ENCODE data around the gene PCDHGB1. TPM values are rescaled to one million over a fixed set of nuclear protein-coding genes. Genes with fewer than 3 reads are reported as not detected.
"Not testable (repeated sequence)": the region's sequence is repeated elsewhere in the genome, so short reads cannot be mapped to it uniquely, and the experiment has no call there.

PCDHGB1 gene
- total RNA-seq, 2 donors from 2014 or later: not detected

DNA sequence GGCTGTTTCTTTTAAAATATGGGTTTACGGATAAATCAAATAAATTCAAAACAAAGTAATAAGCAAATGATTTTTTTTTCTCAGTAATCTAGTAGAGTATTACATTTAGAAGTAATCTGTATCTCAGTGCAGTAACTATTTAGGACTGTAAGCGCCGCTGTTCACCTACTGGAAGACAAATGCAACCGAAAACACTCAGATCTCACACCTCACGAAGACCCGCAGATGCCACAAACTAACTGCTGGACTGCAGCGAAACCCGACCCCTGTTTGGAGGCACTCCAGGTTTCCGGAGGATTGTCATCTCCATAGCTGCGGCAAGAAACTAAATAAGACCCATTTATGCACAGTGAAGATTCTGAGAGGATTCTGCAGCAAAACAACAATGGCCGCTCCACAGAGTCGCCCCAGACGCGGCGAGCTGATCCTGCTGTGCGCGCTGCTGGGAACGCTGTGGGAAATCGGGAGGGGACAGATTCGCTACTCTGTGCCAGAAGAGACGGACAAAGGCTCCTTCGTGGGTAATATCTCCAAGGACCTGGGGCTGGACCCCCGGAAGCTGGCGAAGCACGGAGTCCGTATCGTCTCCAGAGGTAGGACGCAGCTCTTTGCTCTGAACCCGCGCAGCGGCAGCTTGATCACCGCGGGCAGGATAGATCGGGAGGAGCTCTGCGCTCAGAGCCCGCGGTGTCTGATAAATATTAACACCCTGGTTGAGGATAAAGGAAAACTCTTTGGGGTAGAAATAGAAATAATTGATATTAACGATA is 42.7 kb downstream of the PCDHGB1 start, which contains the start of gene PCDHGA8:
PCDHGA8 (plus strand) TSS at position 205 of the 770 bp plus-strand sequence; CDS start at position 386, 181 bp downstream.
- ATAC-seq (no peak), DNase-seq (ENCODE audit: low spot score in 2 of 2) (no peak)
- peaks cover 21 to 27% of the 10 kb centered on the region in 2 donors for H3K9me3 Mint-ChIP-seq
- H3K36me3 Mint-ChIP-seq: peaks cover 46 to 51% of the 10 kb centered on the region in 2 donors
- H3K27ac Mint-ChIP-seq: no peak within 1 kb of the TSS

DNA sequence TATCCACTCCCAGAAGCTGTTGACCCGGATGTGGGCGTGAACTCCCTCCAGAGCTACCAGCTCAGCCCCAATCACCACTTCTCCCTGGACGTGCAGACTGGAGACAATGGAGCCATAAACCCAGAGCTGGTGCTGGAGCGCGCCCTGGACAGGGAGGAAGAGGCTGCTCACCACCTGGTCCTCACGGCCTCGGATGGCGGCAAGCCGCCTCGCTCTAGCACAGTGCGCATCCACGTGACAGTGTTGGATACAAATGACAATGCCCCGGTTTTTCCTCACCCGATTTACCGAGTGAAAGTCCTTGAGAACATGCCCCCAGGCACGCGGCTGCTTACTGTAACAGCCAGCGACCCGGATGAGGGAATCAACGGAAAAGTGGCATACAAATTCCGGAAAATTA is 43.4 kb downstream of the PCDHGB1 start:
- peaks cover 20 to 27% of the 10 kb centered on the region in 2 donors for H3K9me3 Mint-ChIP-seq
- no peak for ATAC-seq
- no peak for DNase-seq (ENCODE audit: low spot score in 2 of 2)
- peaks cover 45 to 48% of the 10 kb centered on the region in 2 donors for H3K36me3 Mint-ChIP-seq
- no peak overlapping the region for H3K27ac Mint-ChIP-seq

DNA sequence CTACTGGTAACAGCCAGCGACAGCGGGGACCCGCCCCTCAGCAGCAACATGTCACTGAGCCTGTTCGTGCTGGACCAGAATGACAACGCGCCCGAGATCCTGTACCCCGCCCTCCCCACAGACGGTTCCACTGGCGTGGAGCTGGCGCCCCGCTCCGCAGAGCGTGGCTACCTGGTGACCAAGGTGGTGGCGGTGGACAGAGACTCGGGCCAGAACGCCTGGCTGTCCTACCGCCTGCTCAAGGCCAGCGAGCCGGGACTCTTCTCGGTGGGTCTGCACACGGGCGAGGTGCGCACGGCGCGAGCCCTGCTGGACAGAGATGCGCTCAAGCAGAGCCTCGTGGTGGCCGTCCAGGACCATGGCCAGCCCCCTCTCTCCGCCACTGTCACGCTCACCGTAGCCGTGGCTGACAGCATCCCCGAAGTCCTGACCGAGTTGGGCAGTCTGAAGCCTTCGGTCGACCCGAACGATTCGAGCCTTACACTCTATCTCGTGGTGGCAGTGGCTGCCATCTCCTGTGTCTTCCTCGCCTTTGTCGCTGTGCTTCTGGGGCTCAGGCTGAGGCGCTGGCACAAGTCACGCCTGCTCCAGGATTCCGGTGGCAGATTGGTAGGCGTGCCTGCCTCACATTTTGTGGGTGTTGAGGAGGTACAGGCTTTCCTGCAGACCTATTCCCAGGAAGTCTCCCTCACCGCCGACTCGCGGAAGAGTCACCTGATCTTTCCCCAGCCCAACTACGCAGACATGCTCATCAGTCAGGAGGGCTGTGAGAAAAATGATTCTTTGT is 44.7 kb downstream of the PCDHGB1 start:
- H3K27ac Mint-ChIP-seq: peak overlapping the region in 1 of 2 donors; percentile 5

DNA sequence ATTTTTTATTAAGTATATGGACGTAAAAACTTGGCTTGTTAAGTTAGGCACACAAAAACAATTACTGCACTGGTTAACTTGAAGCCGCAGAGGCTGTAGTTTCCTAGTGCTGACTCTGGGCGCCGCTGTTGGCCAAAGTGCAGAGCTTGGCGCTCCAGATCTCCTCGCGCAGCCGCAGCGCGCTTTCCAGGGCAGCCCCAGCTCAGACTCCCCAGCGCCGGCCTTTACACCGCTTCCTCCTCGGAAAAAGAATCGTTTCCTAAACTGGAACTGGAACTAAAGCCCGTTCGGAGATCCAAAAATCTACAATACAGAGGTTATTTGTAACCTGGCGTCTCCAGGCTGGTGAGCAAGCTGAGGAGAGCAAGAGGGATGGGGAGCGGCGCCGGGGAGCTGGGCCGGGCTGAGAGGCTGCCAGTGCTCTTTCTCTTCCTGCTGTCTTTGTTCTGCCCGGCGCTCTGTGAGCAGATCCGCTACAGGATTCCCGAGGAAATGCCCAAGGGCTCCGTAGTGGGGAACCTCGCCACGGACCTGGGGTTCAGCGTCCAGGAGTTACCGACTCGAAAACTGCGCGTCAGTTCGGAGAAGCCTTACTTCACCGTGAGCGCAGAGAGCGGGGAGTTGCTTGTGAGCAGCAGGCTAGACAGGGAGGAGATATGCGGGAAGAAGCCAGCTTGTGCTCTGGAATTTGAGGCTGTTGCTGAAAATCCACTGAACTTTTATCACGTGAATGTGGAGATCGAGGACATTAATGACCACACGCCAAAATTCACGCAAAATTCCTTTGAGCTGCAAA is 48.1 kb downstream of the PCDHGB1 start, which contains the start of gene PCDHGB5:
PCDHGB5 (plus strand) TSS at position 192 of the 796 bp plus-strand sequence; CDS start at position 373, 181 bp downstream.
- not testable (repeated sequence) for DNase-seq (ENCODE audit: low spot score in 2 of 2)
- H3K9me3 Mint-ChIP-seq: peaks cover 10 to 12% of the 10 kb centered on the region in 2 donors

More for the DNA sequence above, 44.7 kb downstream of the PCDHGB1 start:
- not testable (repeated sequence) for DNase-seq (ENCODE audit: low spot score in 2 of 2); ATAC-seq
- peaks cover 41 to 46% of the 10 kb centered on the region in 2 donors for H3K36me3 Mint-ChIP-seq
- H3K9me3 Mint-ChIP-seq: peaks cover 11 to 20% of the 10 kb centered on the region in 2 donors

DNA sequence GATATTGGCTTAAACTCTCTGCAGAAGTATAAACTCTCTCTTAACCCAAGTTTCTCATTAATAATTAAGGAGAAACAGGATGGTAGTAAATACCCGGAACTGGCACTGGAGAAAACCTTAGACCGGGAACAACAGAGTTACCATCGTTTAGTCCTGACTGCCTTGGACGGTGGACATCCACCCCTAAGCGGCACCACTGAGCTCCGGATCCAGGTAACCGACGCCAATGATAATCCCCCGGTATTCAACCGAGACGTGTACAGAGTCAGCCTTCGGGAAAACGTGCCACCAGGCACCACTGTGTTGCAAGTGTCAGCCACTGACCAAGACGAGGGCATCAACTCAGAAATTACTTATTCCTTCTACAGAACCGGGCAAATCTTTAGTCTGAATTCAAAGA is 48.7 kb downstream of the PCDHGB1 start:
- no peak for ATAC-seq
- DNase-seq (ENCODE audit: low spot score in 2 of 2): no peak
- H3K27ac Mint-ChIP-seq: no peak overlapping the region
- H3K9me3 Mint-ChIP-seq: peaks cover 10 to 12% of the 10 kb centered on the region in 2 donors
- H3K36me3 Mint-ChIP-seq: peaks cover 38 to 47% of the 10 kb centered on the region in 2 donors

More for the DNA sequence above, 48.1 kb downstream of the PCDHGB1 start, which contains the start of gene PCDHGB5:
- not testable (repeated sequence) for H3K27ac Mint-ChIP-seq
- H3K36me3 Mint-ChIP-seq: peaks cover 40 to 49% of the 10 kb centered on the region in 2 donors
- ATAC-seq: peak; percentile 71 to 82

GRCh38 chr5:141399555-141400258 is 49.8 kb downstream of the PCDHGB1 start:
- no peak for DNase-seq (ENCODE audit: low spot score in 2 of 2)
- peak overlapping the region in 1 of 2 donors; percentile 47 for H3K27ac Mint-ChIP-seq
- ATAC-seq: no peak
- peaks cover 8 to 10% of the 10 kb centered on the region in 2 donors for H3K9me3 Mint-ChIP-seq
- H3K36me3 Mint-ChIP-seq: peaks cover 38 to 49% of the 10 kb centered on the region in 2 donors

Other genes with a start within 250 kb of the PCDHGB1 start
- gene PCDHB3, start 249.6 kb upstream of the PCDHGB1 start, total RNA-seq: not detected
- not detected for gene PCDHB4, start 228.3 kb upstream of the PCDHGB1 start, total RNA-seq
- under 1 TPM in 1 of 2 donors, not detected in 1; 0.08 TPM for gene PCDHB5, start 214.9 kb upstream of the PCDHGB1 start, total RNA-seq
- not detected for gene PCDHB6, start 200.0 kb upstream of the PCDHGB1 start, total RNA-seq
- gene PCDHB7, start 177.5 kb upstream of the PCDHGB1 start, total RNA-seq: not detected
- not detected for gene PCDHB8, start 172.3 kb upstream of the PCDHGB1 start, total RNA-seq
- not detected for gene PCDHB16, start 167.7 kb upstream of the PCDHGB1 start, total RNA-seq
- gene PCDHB9, start 162.9 kb upstream of the PCDHGB1 start, total RNA-seq: not detected
- gene PCDHB10, start 157.7 kb upstream of the PCDHGB1 start, total RNA-seq: not detected
- gene PCDHB11, start 150.5 kb upstream of the PCDHGB1 start, total RNA-seq: not detected
- not detected for gene PCDHB12, start 141.4 kb upstream of the PCDHGB1 start, total RNA-seq
- not detected for gene PCDHB13, start 136.2 kb upstream of the PCDHGB1 start, total RNA-seq
- not detected for gene PCDHB14, start 126.8 kb upstream of the PCDHGB1 start, total RNA-seq
- not detected for gene PCDHB15, start 104.7 kb upstream of the PCDHGB1 start, total RNA-seq
- under 1 TPM in 1 of 2 donors, not detected in 1; 0.23 TPM for gene SLC25A2, start 46.0 kb upstream of the PCDHGB1 start, total RNA-seq
- gene TAF7, start 29.3 kb upstream of the PCDHGB1 start, total RNA-seq: 10 to 100 TPM; 44.7 to 46.7 TPM
- gene PCDHGA1, start 19.6 kb upstream of the PCDHGB1 start, total RNA-seq: under 1 TPM in 1 of 2 donors, not detected in 1; 0.11 TPM
- gene PCDHGA2, start 11.3 kb upstream of the PCDHGB1 start, total RNA-seq: not detected
- gene PCDHGA3, start 6.3 kb upstream of the PCDHGB1 start, total RNA-seq: not detected
- not detected for gene PCDHGA4, start 4.9 kb downstream of the PCDHGB1 start, total RNA-seq
- under 1 TPM; 0.12 to 0.20 TPM for gene PCDHGB2, start 9.9 kb downstream of the PCDHGB1 start, total RNA-seq
- gene PCDHGA5, start 14.1 kb downstream of the PCDHGB1 start, total RNA-seq: under 1 TPM in 1 of 2 donors, not detected in 1; 0.09 TPM
- gene PCDHGB3, start 20.1 kb downstream of the PCDHGB1 start, total RNA-seq: under 1 TPM; 0.09 to 0.14 TPM
- under 1 TPM; 0.08 to 0.09 TPM for gene PCDHGA6, start 23.8 kb downstream of the PCDHGB1 start, total RNA-seq
- gene PCDHGA7, start 32.6 kb downstream of the PCDHGB1 start, total RNA-seq: not detected
- not detected for gene PCDHGB4, start 37.6 kb downstream of the PCDHGB1 start, total RNA-seq
- gene PCDHGA8, start 42.5 kb downstream of the PCDHGB1 start, total RNA-seq: not detected
- gene PCDHGB5, start 47.8 kb downstream of the PCDHGB1 start, total RNA-seq: under 1 TPM in 1 of 2 donors, not detected in 1; 0.12 TPM
- gene PCDHGA9, start 52.7 kb downstream of the PCDHGB1 start, total RNA-seq: under 1 TPM in 1 of 2 donors, not detected in 1; 0.23 TPM
- gene PCDHGB6, start 57.9 kb downstream of the PCDHGB1 start, total RNA-seq: under 1 TPM in 1 of 2 donors, not detected in 1; 0.08 TPM
- not detected for gene PCDHGA10, start 62.9 kb downstream of the PCDHGB1 start, total RNA-seq
- under 1 TPM in 1 of 2 donors, not detected in 1; 0.08 TPM for gene PCDHGB7, start 67.6 kb downstream of the PCDHGB1 start, total RNA-seq
- gene PCDHGA11, start 71.0 kb downstream of the PCDHGB1 start, total RNA-seq: under 1 TPM; 0.09 to 0.14 TPM
- under 1 TPM; 0.10 to 0.16 TPM for gene PCDHGA12, start 80.4 kb downstream of the PCDHGB1 start, total RNA-seq
- under 1 TPM in 1 of 2 donors, not detected in 1; 0.19 TPM for gene PCDHGC3, start 125.9 kb downstream of the PCDHGB1 start, total RNA-seq
- not detected for gene PCDHGC4, start 134.9 kb downstream of the PCDHGB1 start, total RNA-seq
- gene PCDHGC5, start 139.0 kb downstream of the PCDHGB1 start, total RNA-seq: not detected